HL-60/S4 treated with retinoic acid at 250 ng/mL for 4 days and 3 days (cell line): ENCODE data around the gene DNPH1.

Source experiments
- in situ Hi-C: fragments of 300-500 bp; cut with MboI; formaldehyde crosslinking; loops from 2 replicates; pipeline ENCODE4 v1.7.0; 2022; ENCODE audit warnings: low sequenced_read_pairs

The DNPH1 gene

GRCh38 chr6:43228951-43229802, at the start of gene DNPH1:
Gene DNPH1 (minus strand): TSS chr6:43229481. CDS start chr6:43229456, 25 bp downstream.
- in situ Hi-C loops: no loop called here

- in situ Hi-C loops: no loop called here
These were observed 49.3 kb upstream of the DNPH1 start for GRCh38 chr6:43278524-43279078.

- in situ Hi-C loops: no loop called here
These were observed 48.6 kb upstream of the DNPH1 start for GRCh38 chr6:43277643-43278523.

- in situ Hi-C loops: no loop called here
These were observed 48.0 kb upstream of the DNPH1 start for GRCh38 chr6:43277306-43277642.

GRCh38 chr6:43276577-43277305, 47.5 kb upstream of the DNPH1 start:
- in situ Hi-C loops: no loop called here

GRCh38 chr6:43275801-43276576, 46.7 kb upstream of the DNPH1 start:
- in situ Hi-C loops: no loop called here

GRCh38 chr6:43274916-43275597, 45.8 kb upstream of the DNPH1 start:
- in situ Hi-C loops: loop anchor here (25.0 kb wide), 1 partner anchor 212 kb away; the partner anchor contains the start of gene TJAP1

GRCh38 chr6:43274127-43274915, 45.0 kb upstream of the DNPH1 start:
- in situ Hi-C loops: loop anchor here (25.0 kb wide), 1 partner anchor 213 kb away; the partner anchor contains the start of gene TJAP1

GRCh38 chr6:43273707-43274106, 44.4 kb upstream of the DNPH1 start:
- in situ Hi-C loops: loop anchor here (25.0 kb wide), 1 partner anchor 214 kb away; the partner anchor contains the start of gene TJAP1

GRCh38 chr6:43271944-43272343, 42.7 kb upstream of the DNPH1 start:
- in situ Hi-C loops: loop anchor here (25.0 kb wide), 1 partner anchor 215 kb away; the partner anchor contains the start of gene TJAP1

GRCh38 chr6:43271103-43271815, 42.0 kb upstream of the DNPH1 start:
- in situ Hi-C loops: loop anchor here (25.0 kb wide), 1 partner anchor 216 kb away; the partner anchor contains the start of gene TJAP1

- in situ Hi-C loops: loop anchor here (25.0 kb wide), 1 partner anchor 218 kb away; the partner anchor contains the start of gene TJAP1
These were observed 40.2 kb upstream of the DNPH1 start for GRCh38 chr6:43269273-43270007.

- in situ Hi-C loops: loop anchor here (25.0 kb wide), 1 partner anchor 218 kb away; the partner anchor contains the start of gene TJAP1
These were observed 39.5 kb upstream of the DNPH1 start for GRCh38 chr6:43268782-43269272.

- in situ Hi-C loops: loop anchor here (25.0 kb wide), 1 partner anchor 219 kb away; the partner anchor contains the start of gene TJAP1
These were observed 39.0 kb upstream of the DNPH1 start for GRCh38 chr6:43268355-43268700.

- in situ Hi-C loops: loop anchor here (25.0 kb wide), 1 partner anchor 220 kb away; the partner anchor contains the start of gene TJAP1
These were observed 38.5 kb upstream of the DNPH1 start for GRCh38 chr6:43267619-43268354.

GRCh38 chr6:43265564-43265963, 36.3 kb upstream of the DNPH1 start:
- in situ Hi-C loops: loop anchor here (25.0 kb wide), 1 partner anchor 222 kb away; the partner anchor contains the start of gene TJAP1
